ENCODE results near the gene FBF1.
"Not testable (repeated sequence)": the region's sequence is repeated elsewhere in the genome, so short reads cannot be mapped to it uniquely, and the experiment has no call there.

The FBF1 gene

GRCh38 chr17:75940727-75941441, at the start of gene FBF1:
FBF1 (minus strand) TSS chr17:75941042; CDS start chr17:75938149, 2,893 bp downstream.
- in situ Hi-C loops (cut with MboI; ENCODE audit: low sequenced_read_pairs) = no loop called here

DNA sequence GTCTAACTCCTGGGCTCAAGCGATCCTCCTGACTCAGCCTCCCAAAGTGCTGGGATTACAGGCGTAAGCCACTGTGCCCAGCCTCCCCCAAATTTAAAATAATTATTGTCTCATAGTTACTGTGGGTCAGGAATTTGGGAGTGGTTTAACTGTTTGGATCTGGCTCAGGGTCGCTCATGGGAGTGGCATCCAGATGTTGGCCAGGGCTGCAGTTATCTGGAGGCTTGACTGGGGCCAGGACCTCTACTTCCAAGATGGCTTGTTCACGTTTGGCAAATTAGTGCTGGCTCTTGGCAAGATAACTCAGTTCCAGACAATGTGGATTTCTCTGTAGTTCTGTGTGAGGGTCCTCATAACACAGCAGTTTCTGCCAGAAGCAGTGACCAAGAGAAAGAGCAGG, 46.2 kb upstream of the FBF1 start:
- in situ Hi-C loops (cut with MboI; ENCODE audit: low sequenced_read_pairs) = no loop called here

- in situ Hi-C loops (cut with MboI; ENCODE audit: low sequenced_read_pairs) = no loop called here
Observed at GRCh38 chr17:75985986-75986385, 45.1 kb upstream of the FBF1 start.

DNA sequence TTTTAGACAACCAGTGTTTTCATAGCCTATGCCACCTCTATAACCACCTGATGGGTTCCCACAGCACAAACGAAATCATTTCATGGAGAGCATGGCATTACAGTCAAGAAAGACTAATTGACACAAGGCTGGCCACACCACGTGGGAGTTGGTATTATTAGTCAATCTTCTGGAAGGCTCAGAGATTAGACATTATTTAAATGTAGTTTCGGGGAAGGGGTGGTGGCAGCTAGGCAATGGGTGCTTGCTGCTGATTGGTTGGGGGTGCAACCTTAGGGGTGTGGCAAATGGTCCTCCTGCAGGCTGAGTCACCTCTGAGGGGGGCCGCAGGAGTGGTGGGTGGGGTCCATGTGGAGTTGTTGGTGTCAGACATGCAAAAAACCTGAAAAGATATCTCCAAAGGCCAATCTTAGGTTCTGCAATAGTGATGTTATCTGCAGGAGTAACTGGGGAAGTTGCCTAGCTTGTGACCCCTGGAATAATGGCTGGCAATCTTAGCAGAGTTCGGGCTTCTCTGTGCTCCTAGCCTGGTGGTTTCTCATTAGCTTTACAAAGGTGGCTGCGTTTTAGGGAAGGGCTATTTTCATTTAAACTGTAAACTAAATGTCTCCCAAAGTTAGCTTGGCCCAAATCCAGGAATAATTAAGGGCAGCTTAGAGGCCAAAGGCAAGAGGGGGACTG, 42.8 kb upstream of the FBF1 start:
- in situ Hi-C loops (cut with MboI; ENCODE audit: low sequenced_read_pairs) = no loop called here

DNA sequence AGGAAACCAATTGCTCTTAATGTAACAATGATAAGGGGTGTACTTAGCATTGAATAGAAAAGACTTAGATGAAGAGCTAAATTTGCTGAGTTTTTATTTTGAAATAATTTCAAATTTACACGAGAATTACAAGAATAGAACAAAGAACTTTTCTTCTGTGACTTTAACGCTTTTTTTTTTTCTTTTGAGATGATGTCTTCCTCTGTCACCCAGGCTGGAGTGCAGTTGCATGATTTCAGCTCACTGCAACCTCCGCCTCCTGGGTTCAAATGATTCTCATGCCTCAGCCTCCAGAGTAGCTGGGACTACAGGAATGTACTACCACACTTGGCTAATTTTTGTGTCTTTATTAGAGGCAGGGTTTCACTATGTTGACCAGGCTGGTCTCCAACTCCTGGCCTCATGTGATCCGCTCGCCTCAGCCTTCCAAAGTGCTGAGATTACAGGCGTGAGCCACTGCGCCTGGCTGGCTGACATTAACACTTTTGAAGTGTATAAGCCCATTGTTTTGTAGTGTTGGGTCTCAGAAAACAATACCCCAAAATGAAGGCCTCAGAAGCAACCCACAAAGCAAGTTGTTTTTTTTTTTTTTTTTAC, 40.3 kb upstream of the FBF1 start:
- in situ Hi-C loops (cut with MboI; ENCODE audit: low sequenced_read_pairs) = no loop called here

- in situ Hi-C loops (cut with MboI; ENCODE audit: low sequenced_read_pairs) = no loop called here
Observed at GRCh38 chr17:75980188-75981018, 39.6 kb upstream of the FBF1 start.

DNA sequence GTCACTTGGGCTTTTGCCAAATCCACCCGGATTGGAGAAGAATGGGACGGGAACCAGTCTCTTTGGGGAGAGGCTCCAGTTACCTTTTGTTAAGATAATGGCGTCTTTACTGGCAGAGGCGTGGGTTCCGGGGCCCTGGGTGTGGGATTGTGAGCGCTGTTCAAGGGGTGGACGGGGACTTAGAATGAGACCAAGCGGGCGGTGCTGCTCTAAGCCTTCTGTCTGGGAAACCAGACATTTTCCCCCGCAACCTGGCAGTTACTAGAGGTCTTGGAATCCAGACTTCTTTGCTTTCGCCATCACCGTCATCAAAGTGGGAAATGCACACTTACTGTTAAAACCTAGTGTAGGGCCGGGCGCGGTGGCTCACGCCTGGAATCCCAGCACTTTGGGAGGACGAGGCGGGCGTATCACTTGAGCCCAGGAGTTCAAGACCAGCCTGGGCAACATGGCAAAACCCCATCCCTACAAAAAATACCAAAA, 38.9 kb upstream of the FBF1 start:
- in situ Hi-C loops (cut with MboI; ENCODE audit: low sequenced_read_pairs) = no loop called here

DNA sequence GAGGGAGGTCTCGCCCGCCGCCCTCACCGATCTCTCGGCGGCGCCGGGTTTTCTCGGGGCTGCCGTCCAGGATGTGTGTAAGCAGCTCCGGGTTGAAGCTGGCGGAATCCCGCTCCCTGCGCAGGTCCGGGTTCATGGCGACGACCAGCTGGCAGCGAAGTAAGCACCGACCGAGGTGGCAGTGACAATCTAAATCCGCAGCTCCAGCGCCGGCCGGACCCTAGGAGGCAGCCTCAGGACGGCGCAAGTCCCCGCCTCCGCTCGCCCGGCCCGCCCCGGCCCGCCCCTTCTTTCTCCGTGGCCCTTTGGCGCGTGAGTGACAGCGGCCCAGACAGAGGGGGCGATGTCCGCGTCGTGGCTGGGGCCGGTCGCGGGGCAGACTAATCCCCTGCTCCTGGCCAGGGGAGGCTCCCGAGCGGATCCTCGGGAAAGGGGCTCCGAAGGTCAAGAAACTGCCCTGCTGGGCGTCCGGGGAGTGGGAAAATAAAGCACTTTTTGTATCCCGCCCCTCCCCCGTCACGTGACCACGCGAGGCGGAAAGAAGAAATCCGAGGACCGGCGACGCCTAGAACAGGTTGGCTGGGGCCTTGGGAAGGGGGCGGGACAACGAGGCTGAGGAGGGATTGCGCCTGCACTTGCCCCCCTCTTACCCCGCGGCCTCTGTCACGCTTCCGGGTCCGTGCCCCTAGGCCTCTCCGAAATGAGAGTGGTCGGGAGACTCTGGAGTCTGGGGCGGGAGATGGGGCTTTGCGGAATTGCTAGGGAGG, 38.3 kb upstream of the FBF1 start, which contains the start of the genes ACOX1 and TEN1:
Gene ACOX1, minus strand, starts transcription at position 229 of the 767 bp plus-strand sequence. Its CDS starts 93 bp downstream, at position 136.
Gene TEN1, plus strand, starts transcription at position 303 of the 767 bp plus-strand sequence. CDS start 6,953 bp downstream, outside the sequence.
- in situ Hi-C loops (cut with MboI; ENCODE audit: low sequenced_read_pairs) = no loop called here

DNA sequence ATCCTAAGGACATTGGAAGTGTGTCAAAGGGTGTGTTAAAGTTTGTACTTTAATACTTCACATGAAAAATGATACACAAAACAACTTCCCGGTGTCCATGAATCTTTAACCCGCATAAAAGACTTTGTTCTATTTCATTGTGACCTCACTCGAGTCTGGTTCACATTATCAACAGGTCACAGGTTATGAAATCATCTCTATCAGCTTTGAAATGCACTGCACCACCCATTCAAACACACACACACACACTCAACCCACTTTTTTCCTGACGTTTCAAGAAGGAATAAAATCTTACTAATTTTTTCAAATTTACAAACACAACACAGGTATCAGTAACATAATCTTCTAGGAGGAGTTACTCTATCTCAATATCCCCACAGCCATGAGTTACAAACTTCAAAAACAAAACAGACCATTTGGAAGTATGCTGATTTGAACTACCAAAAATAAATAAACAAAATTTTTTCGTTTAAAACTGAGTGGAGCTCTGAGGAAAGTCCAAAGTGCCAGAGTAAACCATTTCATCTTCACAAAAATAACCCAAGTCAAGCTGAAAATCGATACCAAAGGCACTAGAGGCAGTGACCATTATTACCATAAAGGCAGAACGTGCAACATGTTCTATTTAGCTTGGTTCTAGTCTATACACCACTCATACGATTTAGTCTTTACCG, 35.5 kb upstream of the FBF1 start:
- in situ Hi-C loops (cut with MboI; ENCODE audit: low sequenced_read_pairs) = no loop called here

GRCh38 chr17:75975757-75976174, 34.9 kb upstream of the FBF1 start:
- in situ Hi-C loops (cut with MboI; ENCODE audit: low sequenced_read_pairs) = no loop called here

DNA sequence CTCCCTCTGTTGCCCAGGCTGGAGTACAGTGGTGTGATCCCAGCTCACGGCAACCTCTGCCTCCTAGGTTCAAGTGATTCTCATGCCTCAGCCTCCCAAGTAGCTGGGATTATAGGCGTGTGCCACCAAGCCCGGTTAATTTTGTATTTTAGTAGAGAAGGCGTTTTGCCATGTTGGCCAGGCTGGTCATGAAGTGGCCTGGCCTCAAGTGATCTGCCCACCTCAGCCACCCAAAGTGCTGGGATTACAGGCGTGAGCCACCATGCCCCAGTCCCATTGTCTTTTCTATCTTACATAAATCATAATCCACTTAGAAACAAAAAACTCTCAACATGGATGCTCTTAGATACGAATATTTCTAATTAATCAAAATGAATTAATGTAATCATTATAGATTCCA, 34.3 kb upstream of the FBF1 start:
- in situ Hi-C loops (cut with MboI; ENCODE audit: low sequenced_read_pairs) = not testable (repeated sequence)

- in situ Hi-C loops (cut with MboI; ENCODE audit: low sequenced_read_pairs) = no loop called here
Observed at GRCh38 chr17:75970626-75971025, 29.8 kb upstream of the FBF1 start.

DNA sequence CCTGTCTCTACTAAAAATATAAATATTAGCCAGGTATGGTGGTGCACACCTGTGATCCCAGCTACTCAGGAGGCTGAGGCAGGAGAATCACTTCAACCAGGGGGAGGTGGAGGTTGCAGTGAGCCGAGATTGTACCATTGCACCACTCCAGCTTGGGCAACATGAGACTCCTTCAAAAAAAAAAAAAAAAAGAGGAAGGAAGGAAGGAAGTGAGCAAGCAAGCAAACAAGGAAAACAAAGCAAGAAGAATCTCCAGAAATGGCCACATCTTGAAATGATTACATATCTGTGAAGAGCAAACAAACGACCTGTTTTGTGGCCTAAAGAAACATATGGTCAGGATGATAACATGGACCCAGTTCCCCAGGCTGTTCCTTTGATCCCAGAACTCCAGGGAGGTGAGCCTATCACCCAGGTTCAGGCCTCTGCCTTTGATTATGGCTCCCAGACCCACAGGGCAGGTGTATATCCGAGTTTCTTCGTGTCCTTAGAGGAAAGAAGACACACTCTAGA, 29.2 kb upstream of the FBF1 start:
- in situ Hi-C loops (cut with MboI; ENCODE audit: low sequenced_read_pairs) = no loop called here

DNA sequence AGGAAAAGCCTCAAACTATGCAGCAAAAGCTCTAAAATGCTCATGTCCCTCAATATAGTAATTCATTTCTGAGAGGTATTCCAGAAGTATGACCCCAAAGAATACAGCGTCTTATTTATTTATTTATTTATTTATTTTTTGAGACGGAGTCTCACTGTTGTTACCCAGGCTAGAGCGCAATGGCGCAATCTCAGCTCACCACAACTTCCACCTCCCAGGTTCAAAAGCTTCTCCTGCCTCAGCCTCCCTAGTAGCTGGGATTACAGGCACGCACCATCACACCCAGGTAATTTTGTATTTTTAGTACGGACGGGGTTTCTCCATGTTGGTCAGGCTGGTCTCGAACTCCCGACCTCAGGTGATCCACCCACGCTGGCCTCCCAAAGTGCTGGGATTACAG, 28.2 kb upstream of the FBF1 start:
- in situ Hi-C loops (cut with MboI; ENCODE audit: low sequenced_read_pairs) = not testable (repeated sequence)

- in situ Hi-C loops (cut with MboI; ENCODE audit: low sequenced_read_pairs) = no loop called here
Observed at GRCh38 chr17:75965468-75965867, 24.6 kb upstream of the FBF1 start.

DNA sequence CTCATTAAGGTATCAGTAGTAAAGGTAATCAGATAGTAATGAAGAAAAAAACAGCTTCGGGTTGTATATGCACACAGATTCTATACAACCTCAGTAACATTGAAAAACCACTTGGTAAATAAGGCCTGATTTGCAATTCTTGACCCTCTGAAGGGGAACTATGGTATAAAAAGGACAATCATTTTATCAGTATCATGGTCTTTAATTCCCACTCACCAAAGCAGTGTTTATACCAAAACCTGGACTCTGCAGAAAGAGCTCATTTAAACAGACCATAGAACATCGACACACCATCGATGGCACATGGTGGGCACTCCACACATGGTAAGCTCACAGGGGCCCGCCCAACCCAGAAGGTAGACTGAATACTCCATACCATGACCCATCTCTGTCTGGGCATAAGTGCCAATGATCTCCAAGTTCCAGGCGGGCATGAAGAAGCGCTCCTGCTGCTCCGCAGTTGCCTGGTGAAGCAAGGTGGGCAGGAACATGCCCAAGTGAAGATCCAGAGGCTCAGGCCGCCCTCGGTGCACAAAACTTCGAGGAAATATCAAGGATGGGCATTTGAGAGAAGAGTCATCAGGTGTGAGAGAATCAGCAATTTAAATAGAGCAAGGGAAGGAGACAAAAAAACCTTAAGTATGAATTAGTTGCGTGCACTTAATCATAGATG, 19.1 kb upstream of the FBF1 start:
- in situ Hi-C loops (cut with MboI; ENCODE audit: low sequenced_read_pairs) = no loop called here

GRCh38 chr17:75959051-75959838, 18.4 kb upstream of the FBF1 start:
- in situ Hi-C loops (cut with MboI; ENCODE audit: low sequenced_read_pairs) = no loop called here

All from HL-60/S4 (cell line).